GM12864 (cell line): ENCODE data around the gene NSF.

ENCODE experiments used
- DNase-seq: peaks from one replicate; pipeline ENCODE4 v3.0.0-alpha.2; 2011; ENCODE audit warnings: low read depth
- H3K4me3 ChIP-seq: 2 replicates; pipeline ENCODE4 v1.5.1; 2011; ENCODE audit warnings: mild to moderate bottlenecking, low read depth, low read length, control low read depth
- TF ChIP-seq, protein P1 (sequence below): IDR thresholded peaks from 2 replicates; pipeline ENCODE4 v1.5.1; 2011; ENCODE audit warnings: low read depth, mild to moderate bottlenecking, moderate library complexity, low read length, control low read depth, inconsistent platforms; ENCODE audit errors: missing control alignments

Gene NSF

DNA sequence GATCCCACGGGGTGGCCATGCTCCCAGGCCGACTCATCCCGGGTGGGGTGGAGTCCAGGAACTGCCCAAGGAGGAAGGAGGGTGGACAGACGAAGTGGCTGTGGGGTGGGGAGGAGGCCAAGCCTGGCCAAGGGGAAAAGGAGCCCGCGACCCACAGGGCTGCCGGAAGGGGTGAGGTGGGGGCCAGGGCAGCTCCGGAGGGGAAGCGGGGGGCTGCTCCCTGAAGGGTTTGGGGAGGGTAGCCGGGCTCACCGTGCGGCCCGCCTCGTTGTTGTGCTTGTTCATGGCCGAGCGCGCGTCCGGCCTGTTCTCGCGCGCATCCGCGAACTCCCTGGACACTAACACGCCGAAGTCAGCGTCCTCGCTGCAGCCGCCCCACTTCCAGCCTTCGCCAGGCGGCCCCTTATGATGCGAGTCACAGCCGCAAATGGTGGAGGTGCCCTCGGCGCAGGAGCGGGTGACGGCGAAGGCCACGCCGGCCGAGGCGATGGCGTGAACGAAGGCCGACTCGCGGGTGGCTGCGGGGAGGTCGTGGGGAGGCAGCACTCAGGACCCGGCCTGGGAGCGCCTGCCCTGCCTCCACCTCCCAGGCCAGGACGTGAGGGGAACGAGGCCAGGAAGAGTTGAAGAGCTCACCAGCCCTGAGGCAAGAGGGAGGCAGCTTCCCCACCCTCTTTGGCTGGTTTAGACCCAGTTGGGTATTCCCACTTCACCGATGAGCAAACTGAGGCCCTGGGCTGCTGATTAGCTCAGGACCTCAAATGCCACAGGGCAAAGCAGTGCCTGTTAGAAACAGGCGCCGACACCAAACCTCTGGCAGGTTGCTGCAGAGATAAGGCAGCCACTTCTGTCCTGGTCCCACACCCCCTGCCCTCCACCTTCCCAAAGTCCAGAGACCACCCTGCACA is 179.3 kb downstream of the NSF start:
- no peak for DNase-seq
- H3K4me3 ChIP-seq = no peak overlapping the region
- TF ChIP-seq, protein P1, sequence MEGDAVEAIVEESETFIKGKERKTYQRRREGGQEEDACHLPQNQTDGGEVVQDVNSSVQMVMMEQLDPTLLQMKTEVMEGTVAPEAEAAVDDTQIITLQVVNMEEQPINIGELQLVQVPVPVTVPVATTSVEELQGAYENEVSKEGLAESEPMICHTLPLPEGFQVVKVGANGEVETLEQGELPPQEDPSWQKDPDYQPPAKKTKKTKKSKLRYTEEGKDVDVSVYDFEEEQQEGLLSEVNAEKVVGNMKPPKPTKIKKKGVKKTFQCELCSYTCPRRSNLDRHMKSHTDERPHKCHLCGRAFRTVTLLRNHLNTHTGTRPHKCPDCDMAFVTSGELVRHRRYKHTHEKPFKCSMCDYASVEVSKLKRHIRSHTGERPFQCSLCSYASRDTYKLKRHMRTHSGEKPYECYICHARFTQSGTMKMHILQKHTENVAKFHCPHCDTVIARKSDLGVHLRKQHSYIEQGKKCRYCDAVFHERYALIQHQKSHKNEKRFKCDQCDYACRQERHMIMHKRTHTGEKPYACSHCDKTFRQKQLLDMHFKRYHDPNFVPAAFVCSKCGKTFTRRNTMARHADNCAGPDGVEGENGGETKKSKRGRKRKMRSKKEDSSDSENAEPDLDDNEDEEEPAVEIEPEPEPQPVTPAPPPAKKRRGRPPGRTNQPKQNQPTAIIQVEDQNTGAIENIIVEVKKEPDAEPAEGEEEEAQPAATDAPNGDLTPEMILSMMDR = no peak

DNA sequence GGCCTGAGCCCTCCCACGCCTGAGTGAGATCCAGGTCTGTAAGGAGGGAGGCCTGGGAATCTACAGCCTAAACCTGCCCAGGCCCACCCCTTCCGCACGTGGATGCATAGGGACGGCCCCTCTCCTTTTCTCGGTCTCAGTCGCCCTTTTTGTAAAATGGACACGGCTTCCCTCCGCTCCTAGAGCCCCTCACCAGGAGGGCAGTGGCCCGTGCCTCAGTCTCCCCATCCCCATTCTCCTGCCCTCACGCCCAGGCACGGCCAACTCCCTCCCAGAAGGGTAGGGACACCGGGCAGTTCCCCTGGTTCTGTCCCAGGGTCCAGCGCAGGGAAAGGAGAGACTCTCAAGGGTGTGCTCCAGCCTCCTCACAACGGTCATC is 180.0 kb downstream of the NSF start:
- no peak for DNase-seq
- TF ChIP-seq, protein P1 = no peak
- no peak overlapping the region for H3K4me3 ChIP-seq

DNA sequence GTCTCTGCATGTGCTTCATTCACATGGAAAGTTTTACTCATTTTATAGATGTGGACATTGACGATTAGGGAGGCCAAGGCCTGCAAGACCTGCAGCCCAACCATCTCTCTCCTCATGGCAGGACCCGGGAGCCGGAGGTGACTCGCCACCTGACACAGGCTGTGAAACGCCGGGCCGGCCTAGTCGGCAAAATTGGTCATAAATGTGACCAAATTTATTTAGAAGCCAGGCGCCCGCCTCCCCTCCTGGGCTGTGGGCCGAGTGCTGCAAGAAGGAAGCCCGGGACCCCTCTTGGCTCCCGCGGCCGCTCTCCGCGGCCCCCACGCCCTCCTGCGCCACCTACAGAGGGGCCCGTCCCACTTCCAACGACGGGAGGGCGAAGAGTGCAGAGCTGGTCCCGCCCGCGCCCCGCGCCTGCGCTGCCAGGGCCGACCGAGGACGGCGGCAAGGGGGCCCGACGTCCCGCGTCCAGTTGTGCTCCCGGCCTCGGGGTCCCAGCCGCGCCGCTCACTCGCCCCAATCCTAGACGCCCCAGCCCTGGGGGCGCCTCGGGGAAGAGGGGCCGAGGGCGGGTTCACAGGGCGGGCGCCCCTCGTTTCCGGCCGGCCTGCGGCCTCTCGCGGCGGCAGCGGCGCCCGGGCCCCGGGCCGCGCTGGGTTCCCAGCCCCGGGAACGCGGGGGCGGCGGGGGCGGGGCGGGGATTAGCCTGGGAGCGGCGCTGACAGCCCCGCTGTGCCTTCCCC is 180.5 kb downstream of the NSF start:
- peak overlapping the region; percentile 30 for H3K4me3 ChIP-seq
- TF ChIP-seq, protein P1 = no peak
- DNase-seq = no peak

DNA sequence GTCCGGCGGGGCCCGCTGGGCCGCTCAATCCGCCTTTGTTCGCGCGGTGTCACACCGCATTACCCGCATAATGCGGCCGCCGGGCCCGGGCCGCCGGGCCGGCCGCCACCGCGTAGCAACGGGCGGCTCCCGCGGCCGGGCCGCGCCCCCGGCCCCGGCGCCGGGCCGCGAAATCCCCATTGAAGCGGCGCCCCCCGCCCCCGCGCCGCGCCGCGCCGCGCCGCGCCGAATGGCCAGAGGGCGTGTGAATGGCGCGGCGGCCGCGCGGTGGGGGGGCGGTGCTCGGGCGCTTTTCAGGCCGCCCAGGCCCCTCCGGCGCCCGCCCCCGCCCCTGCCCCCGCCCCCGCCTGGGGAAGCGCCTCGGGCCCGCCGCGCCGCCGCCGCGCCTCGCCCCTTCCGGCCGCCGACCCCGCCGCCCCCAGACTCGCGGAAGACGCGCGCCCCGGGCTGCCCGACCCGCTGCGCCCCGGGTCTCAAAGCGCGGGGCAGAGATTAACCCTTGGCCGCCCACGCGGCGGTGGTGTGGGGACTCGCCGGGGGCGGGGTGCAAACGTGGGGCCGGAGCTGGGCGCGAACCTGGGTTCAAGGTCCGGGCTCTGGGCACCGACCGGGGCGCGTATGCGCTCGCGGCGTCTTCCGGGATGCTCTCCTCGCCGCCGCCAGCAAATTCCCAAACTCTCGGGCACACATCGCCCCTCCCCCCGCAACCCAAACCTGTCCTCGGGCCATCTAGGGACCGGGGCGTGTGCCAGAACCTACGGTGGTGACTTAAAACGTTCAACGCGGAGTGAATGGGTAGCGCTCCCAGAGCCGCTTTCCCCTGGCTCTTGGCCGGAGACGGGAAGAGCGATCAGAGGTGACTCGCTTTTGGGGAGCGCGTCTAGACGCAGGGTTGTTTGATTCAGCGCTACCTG is 181.3 kb downstream of the NSF start:
- no peak for DNase-seq
- peak overlapping the region; percentile 56 for H3K4me3 ChIP-seq
- TF ChIP-seq, protein P1 = no peak

DNA sequence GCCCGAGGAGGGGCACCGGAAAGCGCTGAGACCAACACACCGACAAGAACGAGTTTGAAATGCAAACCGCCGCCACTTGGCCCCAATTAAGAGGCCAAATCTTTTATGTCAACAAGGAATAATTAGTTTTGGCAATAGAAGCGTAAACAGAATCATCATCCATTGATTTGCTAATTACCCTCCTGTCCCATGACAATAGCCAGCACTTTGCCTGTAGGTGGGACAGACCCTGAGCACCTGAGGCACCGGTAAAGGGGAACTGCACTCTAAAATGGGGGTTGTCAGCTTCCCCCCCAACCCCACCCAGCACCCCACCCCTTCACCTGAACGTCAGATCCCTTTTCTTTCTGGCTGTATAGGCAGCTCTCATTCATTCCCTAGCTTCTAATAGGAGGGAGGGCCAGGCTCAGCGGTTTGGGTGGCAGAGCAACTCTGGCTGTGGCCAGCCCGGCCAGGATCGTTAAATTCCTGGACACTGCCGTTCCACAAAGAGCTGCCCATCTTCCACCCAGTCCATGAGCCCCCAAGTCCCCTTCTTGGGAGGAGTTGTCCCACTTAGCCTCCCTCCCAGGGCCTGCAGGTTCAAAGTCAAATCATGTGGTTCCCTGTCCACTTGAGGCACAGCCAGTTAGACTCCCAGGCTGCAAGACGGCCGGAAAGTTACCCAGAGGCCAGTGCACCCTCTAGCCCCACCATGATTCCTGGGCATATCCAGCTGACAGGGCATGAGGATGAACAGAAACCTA is 182.2 kb downstream of the NSF start:
- DNase-seq = no peak
- H3K4me3 ChIP-seq = peak overlapping the region; percentile 56
- TF ChIP-seq, protein P1 = no peak

DNA sequence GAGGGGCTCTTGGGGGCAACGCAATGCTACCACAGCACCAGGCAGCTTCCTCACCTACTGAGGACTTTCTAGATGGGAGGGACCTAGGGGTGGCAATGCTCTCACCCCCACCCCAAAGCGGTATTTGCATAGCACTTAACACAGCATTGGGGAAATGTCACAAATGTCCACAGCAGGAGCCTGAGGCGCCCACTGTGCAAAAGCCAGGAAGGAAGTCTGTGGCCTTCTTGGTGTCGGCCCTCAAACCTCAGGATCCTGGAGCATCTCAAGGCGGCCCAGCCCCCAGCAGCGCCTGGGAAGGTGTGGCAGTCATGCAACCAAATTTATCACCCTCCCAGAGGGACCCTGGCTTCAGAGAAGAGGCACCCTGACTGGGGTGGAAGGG is 182.7 kb downstream of the NSF start:
- no peak overlapping the region for H3K4me3 ChIP-seq
- TF ChIP-seq, protein P1 = no peak
- DNase-seq = no peak
